Left ventricle myocardium superior (tissue), 1 donor: ENCODE data around the gene PSTK. TPM values are rescaled to one million over a fixed set of nuclear protein-coding genes. Genes with fewer than 3 reads are reported as not detected.
A peak's percentile ranks its signal among the peaks of the same experiment; 100 is the strongest.

Experiments
- ATAC-seq: fragments of 200-7000 bp; cut with Tn5 transposase; one replicate; pipeline ENCODE4 v1.9.1; 2020; ENCODE audit warnings: mild to moderate bottlenecking, moderate library complexity
- DNase-seq: peaks from one replicate; pipeline ENCODE4 v3.0.0-alpha.2; 2020
- intact Hi-C: fragments of 100-400 bp; cut with micrococcal nuclease; formaldehyde crosslinking; loops from one replicate; pipeline ENCODE4 v1.11.0; 2022
- long read RNA-seq: library from polyadenylated mRNA; unstranded; transcript quantifications from one replicate; pipeline ENCODE4 v2.0.0, GENCODE V29; 2021
- total RNA-seq: library from RNA; stranded (reverse); fragmentation: NEBNext Ultra II Directional; extraction: Animal tissue kit (Norgen Biotek cat#: 25700); gene quantifications from one replicate; pipeline ENCODE4 v1.2.1, GENCODE V29; 2021
- donor health status: DM: no; HTN: yes; CAD: no; lungs with severe emphysema.

PSTK gene, protein sequence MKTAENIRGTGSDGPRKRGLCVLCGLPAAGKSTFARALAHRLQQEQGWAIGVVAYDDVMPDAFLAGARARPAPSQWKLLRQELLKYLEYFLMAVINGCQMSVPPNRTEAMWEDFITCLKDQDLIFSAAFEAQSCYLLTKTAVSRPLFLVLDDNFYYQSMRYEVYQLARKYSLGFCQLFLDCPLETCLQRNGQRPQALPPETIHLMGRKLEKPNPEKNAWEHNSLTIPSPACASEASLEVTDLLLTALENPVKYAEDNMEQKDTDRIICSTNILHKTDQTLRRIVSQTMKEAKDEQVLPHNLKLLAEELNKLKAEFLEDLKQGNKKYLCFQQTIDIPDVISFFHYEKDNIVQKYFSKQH
- 2.3 TPM for total RNA-seq
- long read RNA-seq, partial matches to known transcripts, result 0 of 5 reads
- long read RNA-seq, other reads (novel, unspliced or antisense), result 2 of 5 reads

DNA sequence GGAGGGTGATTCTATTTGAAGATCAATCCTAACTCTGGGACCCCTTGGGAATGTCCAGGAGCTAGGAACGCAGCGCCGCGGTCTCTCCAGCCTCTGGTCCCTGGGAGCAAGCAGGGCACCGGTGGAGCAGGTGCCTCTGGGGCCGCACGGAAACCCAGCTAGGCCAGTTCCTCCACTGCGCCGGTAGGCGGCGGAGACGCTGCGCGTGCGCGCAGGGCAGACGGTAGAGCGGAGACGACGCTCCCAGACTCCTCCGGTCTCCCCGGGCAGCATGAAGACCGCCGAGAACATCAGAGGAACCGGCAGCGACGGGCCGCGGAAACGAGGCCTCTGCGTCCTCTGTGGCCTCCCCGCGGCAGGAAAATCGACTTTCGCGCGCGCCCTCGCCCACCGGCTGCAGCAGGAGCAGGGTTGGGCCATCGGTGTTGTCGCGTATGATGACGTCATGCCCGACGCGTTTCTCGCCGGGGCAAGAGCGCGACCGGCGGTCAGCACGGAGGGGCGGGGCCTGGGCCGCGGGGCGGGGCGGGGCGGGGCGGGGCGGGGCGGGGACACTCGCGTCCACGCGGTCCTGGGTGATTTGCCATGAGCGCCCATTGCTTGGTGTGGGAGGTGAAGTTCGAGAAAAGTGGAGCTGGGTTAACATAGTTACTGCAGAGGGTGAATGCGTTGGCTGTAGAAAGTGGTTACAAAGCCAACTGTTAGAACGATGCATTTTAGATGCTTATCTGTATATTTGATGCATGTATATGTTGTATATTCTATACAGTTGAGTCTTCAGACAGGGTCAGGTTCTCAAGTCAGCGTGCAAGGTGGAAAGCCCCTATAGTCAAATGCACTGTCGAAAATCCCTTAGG lies at the start of gene PSTK:
Gene PSTK, plus strand, starts transcription at position 193 of the 857 bp plus-strand sequence. Its CDS starts 79 bp downstream, at position 272.
- DNase-seq (peak; percentile 94), ATAC-seq (peak; percentile 99)
- intact Hi-C loops, result no loop called here

DNA sequence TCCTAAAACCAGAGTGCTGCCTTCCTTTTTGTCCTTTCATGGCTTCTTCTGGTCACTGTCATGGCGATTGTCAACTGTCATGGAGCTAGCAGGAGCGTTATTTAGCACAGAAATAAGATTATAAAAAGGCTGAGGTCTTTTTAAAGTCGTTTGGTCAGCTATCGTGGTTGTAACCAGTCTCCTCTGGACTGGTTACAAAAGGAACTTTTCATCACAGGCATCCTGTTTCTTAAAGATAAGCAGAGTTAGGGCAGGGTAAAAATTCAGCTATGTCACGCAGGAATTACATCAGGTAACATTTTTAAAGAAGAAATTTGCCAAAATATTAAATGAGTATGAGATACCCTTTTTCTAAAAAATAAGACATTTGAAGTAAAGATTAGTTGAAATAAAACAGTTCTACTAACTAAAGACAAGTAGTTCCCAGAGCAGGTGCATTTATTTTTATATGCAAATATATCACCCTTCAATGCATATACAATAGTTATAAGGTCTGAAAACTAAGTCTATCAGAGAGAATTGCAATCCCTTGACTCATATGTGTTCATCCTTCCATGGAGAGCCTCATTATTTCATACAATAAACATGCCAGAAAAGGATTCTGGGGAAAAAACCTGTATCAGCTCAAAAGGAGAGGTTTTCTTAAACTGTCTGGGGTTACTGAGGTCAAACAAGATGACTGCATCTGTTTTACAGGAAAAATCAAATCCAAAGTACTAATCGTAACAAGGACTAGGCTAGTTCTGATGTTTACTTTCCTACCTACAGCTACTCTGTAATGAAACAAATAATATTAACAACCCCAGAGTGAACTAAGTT lies 48.9 kb upstream of the PSTK start:
- ATAC-seq, result no peak
- DNase-seq, result no peak
- intact Hi-C loops, result no loop called here

DNA sequence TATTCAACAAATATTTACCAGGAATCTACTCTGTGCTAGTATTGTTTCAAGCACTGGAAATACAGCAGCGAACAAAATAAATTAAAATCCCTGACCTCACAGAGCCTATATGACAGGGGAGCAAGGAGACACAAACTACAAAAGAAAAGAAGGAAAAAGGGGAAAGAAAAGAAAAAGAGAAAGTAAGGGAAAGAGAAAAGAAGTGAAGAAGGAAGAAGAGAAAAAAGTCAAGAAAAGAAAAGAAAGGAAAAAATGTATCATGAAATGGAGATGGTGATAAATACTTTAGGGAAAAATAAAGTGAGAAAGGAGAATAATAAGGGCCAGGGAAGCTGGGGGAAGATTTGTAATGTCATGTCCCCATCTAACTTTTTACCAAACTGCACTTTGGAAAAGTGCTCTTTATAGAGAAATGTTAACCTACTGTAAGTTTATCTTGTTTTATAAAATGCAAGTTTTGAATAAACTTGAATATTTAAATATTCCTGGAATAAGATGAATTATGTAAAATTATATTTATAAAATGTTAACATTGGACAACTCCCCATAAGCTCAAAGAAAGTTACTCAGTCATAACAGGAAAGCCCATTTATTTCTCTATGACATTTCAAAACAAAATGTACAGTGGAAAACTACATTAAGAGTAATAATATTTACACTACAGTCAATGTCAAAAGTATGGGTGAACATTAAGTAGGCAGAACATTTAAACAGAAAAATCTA lies 40.9 kb upstream of the PSTK start:
- no peak for ATAC-seq
- intact Hi-C loops, result no loop called here

DNA sequence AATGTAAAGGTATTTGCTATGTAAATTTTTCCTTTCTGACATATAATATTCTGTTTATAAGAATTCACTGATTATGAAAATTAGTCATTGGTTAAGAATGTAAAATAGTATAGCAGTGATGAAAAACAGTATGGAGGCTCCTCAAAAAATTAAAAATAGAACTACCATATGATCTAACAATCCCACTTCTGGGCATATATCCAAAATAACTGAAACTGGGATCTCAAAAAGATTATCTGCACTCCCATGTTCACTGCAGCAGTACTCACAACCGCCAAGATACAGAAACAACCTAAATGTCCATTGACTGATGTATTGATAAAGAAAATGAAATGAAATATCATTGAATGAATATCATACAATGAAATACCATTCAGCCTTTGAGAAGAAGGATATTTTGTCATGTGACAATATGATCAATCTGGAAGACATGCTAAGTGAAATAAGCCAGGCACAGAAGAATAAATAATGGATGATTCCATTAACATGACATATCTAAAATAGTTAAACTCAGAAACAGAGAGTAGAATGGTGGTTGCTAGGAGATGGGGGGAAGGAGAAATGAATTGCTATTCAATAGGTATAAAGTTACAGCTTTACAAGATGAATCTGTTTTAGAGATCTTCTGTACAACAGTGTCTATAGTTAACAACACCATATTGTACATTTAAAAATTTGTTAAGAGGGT lies 40.2 kb upstream of the PSTK start:
- intact Hi-C loops, result no loop called here
- no peak for ATAC-seq

More for the DNA sequence above, 40.9 kb upstream of the PSTK start:
- no peak for DNase-seq

DNA sequence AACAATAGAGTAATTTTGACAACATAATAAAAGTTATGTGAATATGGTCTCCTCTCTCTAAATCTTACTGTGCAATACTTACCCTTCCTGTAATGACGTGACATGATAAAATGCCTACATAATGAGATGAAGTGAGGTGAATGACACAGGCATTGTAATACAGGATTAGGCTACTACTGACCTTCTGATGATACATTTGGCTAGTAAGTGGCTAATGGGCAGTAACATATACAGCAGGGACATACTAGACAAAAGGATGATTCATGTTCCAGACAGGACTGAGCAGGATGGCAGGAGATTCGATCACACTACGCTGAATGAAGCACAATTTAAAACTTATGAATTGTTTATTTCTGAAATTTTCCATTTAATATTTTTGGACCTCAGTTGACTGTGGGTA lies 30.9 kb upstream of the PSTK start:
- DNase-seq (no peak), ATAC-seq (no peak)
- intact Hi-C loops, result no loop called here

More for the DNA sequence above, 40.2 kb upstream of the PSTK start:
- DNase-seq, result no peak

DNA sequence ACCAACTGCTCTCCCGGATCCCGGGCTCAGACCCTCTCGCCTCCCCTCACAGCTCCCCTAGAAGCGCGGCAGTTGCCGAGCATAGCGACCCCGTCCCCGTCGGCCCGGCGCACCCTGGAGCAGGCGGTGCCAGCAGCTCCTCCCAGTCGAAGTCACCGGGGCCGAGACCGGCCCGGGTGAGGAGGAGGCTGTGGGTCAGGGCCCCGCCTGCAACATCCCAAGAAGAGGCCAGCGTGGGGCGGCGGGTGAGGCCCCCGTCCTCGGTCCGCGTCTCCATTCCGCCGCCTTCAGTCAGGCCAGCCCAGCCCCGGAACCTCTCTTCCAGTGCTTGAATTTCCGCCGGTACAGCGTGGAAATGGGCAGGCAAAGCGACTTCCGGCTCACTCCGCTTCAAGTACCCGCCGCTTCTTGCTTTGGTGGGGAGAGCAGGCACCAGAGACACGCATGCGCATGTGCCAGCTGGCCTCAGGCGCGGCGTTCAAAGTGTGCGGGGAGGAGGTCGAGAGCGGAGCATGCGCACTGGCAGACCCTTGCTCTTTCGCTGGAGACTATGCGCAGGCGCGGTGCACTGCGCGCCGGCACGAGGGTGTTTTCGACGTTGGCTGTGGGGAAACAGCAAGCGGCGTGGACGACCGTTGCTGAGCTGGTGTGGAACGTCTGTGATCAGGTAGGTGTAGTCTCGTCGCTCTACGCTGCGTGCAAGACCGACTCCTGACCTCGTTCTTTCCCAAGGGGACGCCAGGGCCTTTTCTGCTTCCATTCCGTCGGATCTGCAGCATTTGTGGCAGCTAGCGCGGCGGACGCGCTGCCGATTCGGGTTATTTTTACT lies 26.1 kb upstream of the PSTK start, which contains the start of gene C10orf88:
Gene C10orf88, minus strand, starts transcription at position 326 of the 829 bp plus-strand sequence. Its CDS starts 49 bp downstream, at position 277.
- intact Hi-C loops, result no loop called here
- peak; percentile 100 for ATAC-seq

DNA sequence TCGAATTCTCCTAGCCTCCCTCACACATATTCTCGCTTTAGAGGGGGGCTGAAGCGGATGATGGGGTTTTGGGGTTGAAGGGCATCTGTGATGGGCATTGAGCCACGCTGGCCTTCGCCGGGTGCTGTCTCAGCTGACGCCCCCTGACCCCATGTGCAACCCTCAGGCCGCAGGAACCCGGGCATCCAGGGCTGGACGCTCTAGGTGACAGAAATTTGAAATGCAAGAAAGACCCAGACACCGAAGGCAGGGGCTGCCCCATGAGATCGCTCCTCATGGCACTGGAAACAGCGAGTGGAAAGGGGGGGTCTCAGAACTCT lies 25.5 kb upstream of the PSTK start:
- intact Hi-C loops, result no loop called here
- DNase-seq (no peak), ATAC-seq (no peak)

More for the DNA sequence above, 26.1 kb upstream of the PSTK start, which contains the start of gene C10orf88:
- peak; percentile 98 for DNase-seq

DNA sequence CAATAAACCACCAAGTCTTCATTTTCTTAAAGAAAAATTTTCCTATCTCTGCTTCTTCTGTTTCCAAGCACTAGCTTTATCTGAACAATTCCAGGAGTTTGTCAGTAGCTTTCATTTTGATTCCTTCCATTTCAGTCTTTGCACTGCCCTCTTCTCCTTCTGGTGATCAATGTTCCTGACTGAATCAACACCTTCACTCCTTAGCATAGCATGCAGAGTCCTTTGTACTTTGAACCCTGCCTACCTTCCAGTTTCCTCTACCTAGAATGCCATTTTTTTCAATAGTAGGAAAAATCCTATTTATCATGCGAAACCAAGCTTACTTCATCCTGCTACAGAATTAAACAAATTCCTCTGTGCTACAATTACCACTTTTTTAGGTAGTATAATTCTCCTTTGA lies 24.3 kb upstream of the PSTK start:
- intact Hi-C loops, result no loop called here
- no peak for ATAC-seq
- DNase-seq, result no peak

DNA sequence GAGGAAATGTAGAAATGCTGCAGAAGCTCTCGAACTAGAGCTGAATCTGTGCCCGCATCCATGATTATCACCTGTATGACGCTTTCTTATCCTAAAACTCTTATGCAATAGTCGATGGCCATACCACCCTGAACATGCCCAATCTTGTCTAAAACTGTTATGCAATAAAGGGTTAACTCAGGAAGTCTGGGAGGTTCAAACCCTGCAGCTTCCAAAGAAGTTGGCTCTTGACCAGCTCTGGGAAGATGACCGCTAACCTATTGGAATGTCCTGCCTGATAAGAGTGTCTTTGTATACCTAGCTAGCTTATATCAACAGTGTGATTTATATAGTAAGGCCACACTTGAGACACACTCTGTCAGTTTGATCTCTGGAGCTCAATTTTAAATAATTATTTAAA lies 22.7 kb upstream of the PSTK start:
- no peak for ATAC-seq
- DNase-seq, result no peak
- intact Hi-C loops, result no loop called here

DNA sequence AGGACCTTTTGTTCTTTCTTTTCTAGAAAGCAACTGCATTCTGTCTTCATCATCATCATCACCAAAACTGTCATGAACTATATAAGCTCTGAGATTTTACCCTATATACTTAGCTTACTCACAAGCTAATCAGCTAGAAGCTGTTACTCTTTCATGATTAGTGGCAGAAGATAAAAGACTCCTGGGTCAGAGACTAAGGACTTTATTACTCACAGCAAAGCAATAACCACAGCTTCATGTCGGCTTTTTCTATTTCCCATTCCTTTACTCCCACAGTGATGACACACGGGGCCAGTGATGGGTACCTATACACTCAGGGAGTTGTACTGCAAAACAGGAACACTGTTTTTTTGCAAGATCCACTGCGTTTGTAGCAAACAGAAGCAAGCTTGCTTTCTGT lies 17.8 kb upstream of the PSTK start:
- intact Hi-C loops, result no loop called here
- DNase-seq, result no peak
- ATAC-seq, result no peak

DNA sequence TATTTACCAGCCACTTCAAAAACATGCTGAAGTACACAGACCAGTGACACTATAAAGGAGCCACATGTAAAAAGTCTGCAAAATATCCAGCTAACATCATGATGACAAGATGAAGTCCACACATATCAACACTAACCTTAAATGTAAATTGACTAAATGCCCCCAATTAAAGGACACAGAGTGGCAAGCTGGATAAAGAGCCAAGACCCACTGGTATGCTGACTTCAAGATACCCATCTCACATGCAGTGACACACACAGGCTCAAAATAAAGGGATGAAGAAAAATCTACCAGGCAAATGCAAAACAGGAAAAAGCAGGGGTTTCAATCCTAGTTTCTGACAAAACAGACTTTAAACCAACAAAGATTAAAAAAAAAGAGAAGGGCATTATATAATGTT lies 13.3 kb upstream of the PSTK start:
- intact Hi-C loops, result no loop called here
- no peak for ATAC-seq
- no peak for DNase-seq

DNA sequence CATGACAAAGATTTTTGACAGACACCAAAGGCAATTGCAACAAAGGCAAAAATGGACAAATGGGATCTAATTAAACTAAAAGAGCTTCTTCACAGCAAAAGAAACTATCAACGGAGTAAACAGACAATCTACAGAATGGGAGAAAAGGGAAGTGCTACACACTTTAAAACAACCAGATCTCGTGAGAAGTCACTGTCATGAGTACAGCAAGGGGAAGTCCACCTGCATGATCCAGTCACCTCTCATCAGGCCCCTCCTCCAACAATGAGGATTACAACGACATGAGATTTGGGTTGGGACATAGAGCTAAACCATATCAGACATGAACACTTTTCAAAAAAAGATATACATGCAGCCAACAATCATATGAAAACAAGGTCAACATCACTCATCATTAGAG lies 11.5 kb upstream of the PSTK start:
- intact Hi-C loops, result no loop called here
- ATAC-seq, result no peak
- no peak for DNase-seq

DNA sequence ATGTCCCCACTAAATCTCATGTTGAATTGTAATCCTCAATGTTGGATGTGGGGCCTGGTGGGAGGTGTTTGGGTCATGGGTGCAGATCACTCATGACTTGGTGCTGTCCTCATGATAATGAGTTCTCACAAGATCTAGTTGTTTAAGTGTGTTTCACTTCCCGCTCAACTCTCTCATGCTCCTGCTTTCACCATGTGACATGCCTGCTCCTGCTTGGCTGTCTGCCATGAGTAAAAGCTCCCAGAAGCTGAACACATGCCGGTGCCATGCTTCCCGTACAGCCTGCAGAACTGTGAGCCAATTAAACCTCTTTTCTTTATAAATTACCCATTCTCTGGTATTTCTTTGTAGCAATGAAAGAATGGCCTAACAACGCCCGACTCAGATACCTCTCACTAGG lies 6.2 kb upstream of the PSTK start:
- ATAC-seq, result peak; percentile 51
- peak; percentile 30 for DNase-seq
- intact Hi-C loops, result no loop called here

DNA sequence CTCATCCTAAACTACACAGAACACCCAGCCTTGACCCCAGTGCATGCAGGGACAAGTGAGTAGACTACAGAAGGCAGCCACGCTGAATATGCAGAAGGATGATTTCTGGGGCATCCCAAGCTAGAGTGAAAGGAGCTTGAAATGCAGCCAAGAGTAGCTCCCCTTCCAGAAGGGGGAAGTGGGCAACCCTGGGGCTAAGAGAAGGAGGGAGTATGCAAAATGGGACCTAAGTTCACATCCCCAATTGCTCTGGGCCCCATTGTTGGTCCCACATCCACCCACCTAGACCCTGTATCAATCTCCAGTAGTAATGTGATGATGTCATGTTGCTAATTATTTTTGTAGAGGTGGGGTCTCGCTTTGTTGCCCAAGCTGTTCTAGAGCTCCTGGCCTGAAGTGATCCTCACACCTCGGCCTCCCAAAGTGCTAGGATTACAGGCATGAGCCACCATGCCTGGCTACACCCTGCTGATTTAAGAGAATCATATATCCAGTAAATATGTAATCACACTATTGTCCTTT lies 5.6 kb upstream of the PSTK start:
- intact Hi-C loops, result no loop called here
- ATAC-seq (no peak), DNase-seq (no peak)

DNA sequence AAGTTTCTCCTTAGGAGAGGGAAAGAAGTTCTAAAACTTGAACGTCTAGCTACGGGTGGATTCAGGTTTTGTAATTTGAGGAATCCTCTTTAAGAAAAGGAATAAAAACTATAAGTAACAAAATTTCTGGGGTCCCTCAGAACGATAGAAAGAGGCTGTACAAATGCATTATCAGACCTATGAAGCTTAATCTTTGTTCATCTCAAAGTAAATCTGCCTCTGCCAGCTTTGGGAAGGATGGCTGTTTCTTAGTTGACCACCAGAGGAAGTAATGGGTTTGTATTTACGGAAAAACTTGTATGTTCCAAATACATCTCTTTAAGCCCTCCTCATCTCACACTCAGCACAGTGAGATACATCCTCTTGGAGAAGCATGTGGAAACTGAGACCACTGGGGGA lies 864 bp downstream of the PSTK start:
- intact Hi-C loops, result no loop called here
- DNase-seq (no peak), ATAC-seq (no peak)

DNA sequence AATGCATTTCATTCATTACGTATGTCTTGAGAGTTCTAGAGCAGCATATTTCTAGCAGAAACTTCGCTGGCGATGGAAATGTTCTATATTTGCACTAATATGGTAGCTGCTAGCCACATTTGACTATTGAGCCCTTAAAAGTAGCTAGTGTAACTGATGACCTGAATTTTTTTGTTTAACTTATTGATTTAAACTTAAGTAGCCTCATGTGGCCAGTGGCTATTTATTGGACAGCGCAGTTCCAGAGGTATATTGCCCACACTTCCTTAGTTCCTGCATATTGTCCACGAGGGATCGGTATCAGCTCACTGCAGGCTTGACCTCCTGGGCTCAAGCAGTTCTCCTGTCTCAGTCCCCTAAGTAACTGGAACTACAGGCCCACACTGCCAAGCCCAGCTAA lies 3.7 kb downstream of the PSTK start:
- ATAC-seq (no peak), DNase-seq (no peak)
- intact Hi-C loops, result no loop called here

DNA sequence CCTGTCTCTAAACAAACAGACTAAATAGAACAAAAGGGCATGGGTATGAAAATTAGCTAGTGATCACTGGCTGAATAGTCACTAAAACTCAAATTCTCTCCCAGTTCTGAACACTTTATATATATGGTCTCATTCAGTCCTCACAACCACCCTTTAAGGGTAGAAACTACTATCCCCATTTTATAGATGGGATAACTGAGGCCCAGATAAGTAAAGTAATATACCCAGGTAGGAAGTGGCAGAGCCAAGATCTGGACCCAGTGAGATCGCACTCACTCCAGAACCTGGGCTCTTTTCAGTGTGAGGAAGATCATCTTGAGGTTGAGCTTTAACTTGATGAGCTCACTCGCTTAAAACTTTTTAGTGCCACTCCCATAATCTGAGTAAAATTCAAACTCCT lies 4.5 kb downstream of the PSTK start:
- DNase-seq (no peak), ATAC-seq (no peak)
- intact Hi-C loops, result no loop called here
